CD4-positive, alpha-beta T cell (primary cell): ENCODE measurements around the gene CEACAM7. TPM values are rescaled to one million over a fixed set of nuclear protein-coding genes. Genes with fewer than 3 reads are reported as not detected.

Experiments
- ATAC-seq: fragments of 200-7000 bp; cut with Tn5 transposase; one replicate; pipeline ENCODE4 v1.10.0; 2022; ENCODE audit warnings: mild to moderate bottlenecking; ENCODE audit not compliant: poor library complexity
- CTCF ChIA-PET: fragments of 350-600 bp; sonication (Branson Sonifier 250); formaldehyde crosslinking; loops from one replicate; lab custom pipeline; 2021; ENCODE audit warnings: antibody characterized with exemption, inconsistent platforms; lab: Charles Lee
- POLR2A ChIA-PET: fragments of 350-600 bp; sonication (Branson Sonifier 250); formaldehyde crosslinking; loops from one replicate; lab custom pipeline; 2021; ENCODE audit warnings: antibody characterized with exemption, inconsistent platforms; lab: Charles Lee
- DNase-seq, 14 experiments: peaks; one replicate each; pipeline ENCODE4 v3.0.0-alpha.2; 2013 to 2020; ENCODE audit warnings: mixed read lengths in 2 of 14
- H3K27ac ChIP-seq, 2 donors: one replicate each; pipeline versions ENCODE4 v1.5.1 to v1.7.0; 2013; ENCODE audit warnings: low read length in 2 of 2, low read depth in 1 of 2, mild to moderate bottlenecking in 1 of 2
- H3K27me3 ChIP-seq, 2 experiments: 1 replicate in 1 of 2; 2 replicates in 1 of 2; pipeline versions ENCODE4 v1.6.1 to v1.7.0; 2013; ENCODE audit warnings: low read length in 2 of 2, control low read depth in 1 of 2, mild to moderate bottlenecking in 1 of 2, moderate library complexity in 1 of 2; ENCODE audit not compliant: insufficient read depth in 2 of 2, control insufficient read depth in 1 of 2
- H3K36me3 ChIP-seq: one replicate; pipeline ENCODE4 v1.6.1; 2013; ENCODE audit warnings: low read length, control low read depth; ENCODE audit not compliant: insufficient read depth
- H3K4me1 ChIP-seq: one replicate; pipeline ENCODE4 v1.6.1; 2013; ENCODE audit warnings: low read length, control low read depth; ENCODE audit not compliant: insufficient read depth
- H3K4me3 ChIP-seq: one replicate; pipeline ENCODE4 v1.5.1; 2013; ENCODE audit warnings: mild to moderate bottlenecking, low read length, moderate library complexity
- H3K9me3 ChIP-seq, 2 experiments: 1 replicate in 1 of 2; 2 replicates in 1 of 2; pipeline versions ENCODE4 v1.6.1 to v1.7.0; 2013; ENCODE audit warnings: low read length in 2 of 2, mild to moderate bottlenecking in 2 of 2, control low read depth in 1 of 2, moderate library complexity in 1 of 2; ENCODE audit not compliant: control insufficient read depth in 1 of 2, insufficient read depth in 1 of 2
- H3K27ac Mint-ChIP-seq: one replicate; pipeline ENCODE4 v1.8.0; 2020; ENCODE audit warnings: mixed read lengths
- H3K27me3 Mint-ChIP-seq: one replicate; pipeline ENCODE4 v1.8.0; 2021; ENCODE audit warnings: mixed read lengths
- H3K36me3 Mint-ChIP-seq: one replicate; pipeline ENCODE4 v1.8.0; 2021; ENCODE audit warnings: low read depth, mixed read lengths
- H3K4me1 Mint-ChIP-seq: one replicate; pipeline ENCODE4 v1.8.0; 2021; ENCODE audit warnings: low read depth, mixed read lengths
- H3K4me3 Mint-ChIP-seq: one replicate; pipeline ENCODE4 v1.8.0; 2020; ENCODE audit warnings: mild to moderate bottlenecking, mixed read lengths
- H3K9me3 Mint-ChIP-seq: one replicate; pipeline ENCODE4 v1.8.0; 2020; ENCODE audit warnings: mixed read lengths
- CTCF ChIP-seq: fragments of 200-600 bp; IDR thresholded peaks from one replicate; pipeline ENCODE4 v1.8.0; 2022; ENCODE audit warnings: antibody characterized with exemption, mild to moderate bottlenecking
- intact Hi-C, 2 experiments: fragments of 100-400 bp; cut with DNase I in 1 of 2; cut with micrococcal nuclease in 1 of 2; formaldehyde crosslinking; loops; one replicate each; pipeline versions ENCODE4 v1.15.1 to v1.9.0; 2023 to 2025; cut with DNase I, micrococcal nuclease
- polyA plus RNA-seq, 2 donors: library from polyadenylated mRNA; unstranded; fragments of 120-200 nt; gene quantifications; one replicate each; pipeline ENCODE4 v1.2.1, GENCODE V29; 2013
- total RNA-seq, 174 experiments: library from RNA in 2 of 174; stranded (reverse) in 2 of 174; gene quantifications; one replicate each; pipeline ENCODE4 v1.2.3 and lab custom pipeline; 2021 to 2026

The CEACAM7 gene
- total RNA-seq (not detected), total RNA-seq (lab: John Stamatoyannopoulos, UW) (0 to 0.08 (median 0) reads per million in 172 experiments)
- not detected for polyA plus RNA-seq (2013, experiment 1 of 2)
- polyA plus RNA-seq (2013, experiment 2 of 2): not detected

- H3K27me3 ChIP-seq: peaks cover 7 to 17% of the 10 kb centered on the region in 2 experiments
- ChIA-PET CTCF (no interaction called here), POLR2A (no interaction called here)
- no peak within 1 kb of the TSS for H3K4me3 ChIP-seq
- no peak within 1 kb of the TSS for H3K27ac ChIP-seq
- Mint-ChIP-seq H3K4me1 (no peaks in the 10 kb centered on the region), H3K36me3 (peaks cover 7% of the 10 kb centered on the region), H3K27me3 (peaks cover 63% of the 10 kb centered on the region), H3K27ac (no peak within 1 kb of the TSS), H3K4me3 (no peak within 1 kb of the TSS), H3K9me3 (peaks cover 4% of the 10 kb centered on the region)
- peaks cover 6 to 8% of the 10 kb centered on the region in 2 experiments for H3K9me3 ChIP-seq
- H3K36me3 ChIP-seq: no peaks in the 10 kb centered on the region
- ATAC-seq (no peak), DNase-seq (no peak)
- H3K4me1 ChIP-seq: no peaks in the 10 kb centered on the region
- intact Hi-C loops: no loop called here
- no peak for TF ChIP-seq CTCF
Measured at GRCh38 chr19:41688098-41688497, at the start of gene CEACAM7. Gene CEACAM7, minus strand, starts transcription at chr19:41688270. Its CDS starts 105 bp downstream, at chr19:41688165.

GRCh38 chr19:41735071-41735600 lies 47.1 kb upstream of the CEACAM7 start:
- intact Hi-C loops: no loop called here
- POLR2A ChIA-PET: no interaction called here
- no peak overlapping the region for H3K4me3 Mint-ChIP-seq
- peaks cover 0 to 2% of the 10 kb centered on the region in 2 experiments for H3K27me3 ChIP-seq
- H3K4me1 Mint-ChIP-seq: no peaks in the 10 kb centered on the region
- no peak overlapping the region for H3K4me3 ChIP-seq
- TF ChIP-seq CTCF: no peak
- no peak overlapping the region for H3K27ac Mint-ChIP-seq
- H3K9me3 ChIP-seq: no peaks in the 10 kb centered on the region
- H3K27me3 Mint-ChIP-seq: peaks cover 61% of the 10 kb centered on the region
- ATAC-seq: no peak
- no peak overlapping the region for H3K27ac ChIP-seq
- no peaks in the 10 kb centered on the region for H3K9me3 Mint-ChIP-seq
- H3K4me1 ChIP-seq: peaks cover 3% of the 10 kb centered on the region
- H3K36me3 ChIP-seq: no peaks in the 10 kb centered on the region
- H3K36me3 Mint-ChIP-seq: no peaks in the 10 kb centered on the region
- CTCF ChIA-PET: no interaction called here
- DNase-seq: no peak

- intact Hi-C loops: no loop called here
- Mint-ChIP-seq H3K27me3 (peaks cover 61% of the 10 kb centered on the region), H3K27ac (no peak overlapping the region), H3K4me1 (no peaks in the 10 kb centered on the region), H3K4me3 (no peak overlapping the region), H3K36me3 (no peaks in the 10 kb centered on the region), H3K9me3 (no peaks in the 10 kb centered on the region)
- no peak overlapping the region for H3K4me3 ChIP-seq
- ChIA-PET CTCF (no interaction called here), POLR2A (no interaction called here)
- H3K27me3 ChIP-seq: peaks cover 0 to 2% of the 10 kb centered on the region in 2 experiments
- ATAC-seq (no peak), DNase-seq (no peak)
- TF ChIP-seq CTCF: no peak
- peaks cover 3% of the 10 kb centered on the region for H3K4me1 ChIP-seq
- H3K27ac ChIP-seq: no peak overlapping the region
- H3K36me3 ChIP-seq: no peaks in the 10 kb centered on the region
- H3K9me3 ChIP-seq: no peaks in the 10 kb centered on the region
Measured at GRCh38 chr19:41734585-41734984, 46.5 kb upstream of the CEACAM7 start.
